Smooth muscle cell (in vitro differentiated cells): ENCODE data around the gene TTYH3. TPM values are rescaled to one million over a fixed set of nuclear protein-coding genes. Genes with fewer than 3 reads are reported as not detected.
A peak's percentile ranks its signal among the peaks of the same experiment; 100 is the strongest.

ENCODE experiments used
- DNase-seq: peaks from one replicate; lab custom pipeline; 2025; ENCODE audit not compliant: unreplicated experiment; lab: John Stamatoyannopoulos, UW
- H2AFZ ChIP-seq: fragments of 200-600 bp; sonication (generic); 2 replicates; pipeline ENCODE4 v1.6.0; 2016; ENCODE audit warnings: antibody characterized with exemption, low read depth, mild to moderate bottlenecking
- H3F3A ChIP-seq: fragments of 200-600 bp; sonication (generic); 2 replicates; pipeline ENCODE4 v1.6.0; 2017; ENCODE audit warnings: antibody characterized with exemption, low read depth
- H3K27ac ChIP-seq: fragments of 200-600 bp; sonication (generic); 2 replicates; pipeline ENCODE4 v1.5.1; 2016; ENCODE audit warnings: low read depth, mild to moderate bottlenecking
- H3K27me3 ChIP-seq: fragments of 200-600 bp; sonication (generic); 2 replicates; pipeline ENCODE4 v1.6.1; 2016; ENCODE audit warnings: low read depth, mild to moderate bottlenecking
- H3K36me3 ChIP-seq: fragments of 200-600 bp; sonication (generic); 2 replicates; pipeline ENCODE4 v1.5.1; 2016; ENCODE audit warnings: low read depth
- H3K4me1 ChIP-seq: fragments of 200-600 bp; sonication (generic); 2 replicates; pipeline ENCODE4 v1.5.1; 2016; ENCODE audit warnings: low read depth
- H3K4me2 ChIP-seq: fragments of 200-600 bp; sonication (generic); 2 replicates; pipeline ENCODE4 v1.6.0; 2016; ENCODE audit warnings: mild to moderate bottlenecking
- H3K4me3 ChIP-seq: fragments of 200-600 bp; sonication (generic); 2 replicates; pipeline ENCODE4 v1.5.1; 2016; ENCODE audit warnings: mild to moderate bottlenecking
- H3K79me2 ChIP-seq: fragments of 200-600 bp; sonication (generic); 2 replicates; pipeline ENCODE4 v1.6.0; 2016; ENCODE audit warnings: low read depth, mild to moderate bottlenecking
- H3K9ac ChIP-seq: fragments of 200-600 bp; sonication (generic); 2 replicates; pipeline ENCODE4 v1.6.0; 2016; ENCODE audit warnings: low read depth
- H3K9me3 ChIP-seq: fragments of 200-600 bp; sonication (generic); replicated peaks from 2 replicates; pipeline ENCODE4 v1.5.1; 2016; ENCODE audit warnings: low read depth
- H4K20me1 ChIP-seq: fragments of 200-600 bp; sonication (generic); 2 replicates; pipeline ENCODE4 v1.6.0; 2016; ENCODE audit warnings: low read depth
- WGBS: methylation state at CpG from one replicate; pipeline ENCODE4 v1.1.7; 2016; ENCODE audit warnings: low lambda C conversion rate; 5-methylcytosine and 5-hydroxymethylcytosine counted together
- polyA plus RNA-seq: library from polyadenylated mRNA; unstranded; fragments of >200 nt; fragmentation: Nextera tagmentation; extraction: Ambion mirVana; gene quantifications from 2 replicates; pipeline ENCODE4 v1.2.1, GENCODE V29; 2016
- total RNA-seq: library from RNA; depleted of rRNA; stranded (reverse); fragments of >200 nt; gene quantifications from 2 replicates; pipeline ENCODE4 v1.2.3, GENCODE V29; 2014
- TF ChIP-seq, protein P1 (sequence below): fragments of 200-600 bp; sonication (generic); IDR thresholded peaks from 2 replicates; pipeline ENCODE4 v1.5.1; 2017; ENCODE audit warnings: borderline replicate concordance, mild to moderate bottlenecking, antibody characterized with exemption; ENCODE audit not compliant: insufficient read depth, poor library complexity, severe bottlenecking

Gene TTYH3
- total and polyA plus RNA-seq, 2 experiments from 2014 or later = 51.5 to 179 TPM

DNA sequence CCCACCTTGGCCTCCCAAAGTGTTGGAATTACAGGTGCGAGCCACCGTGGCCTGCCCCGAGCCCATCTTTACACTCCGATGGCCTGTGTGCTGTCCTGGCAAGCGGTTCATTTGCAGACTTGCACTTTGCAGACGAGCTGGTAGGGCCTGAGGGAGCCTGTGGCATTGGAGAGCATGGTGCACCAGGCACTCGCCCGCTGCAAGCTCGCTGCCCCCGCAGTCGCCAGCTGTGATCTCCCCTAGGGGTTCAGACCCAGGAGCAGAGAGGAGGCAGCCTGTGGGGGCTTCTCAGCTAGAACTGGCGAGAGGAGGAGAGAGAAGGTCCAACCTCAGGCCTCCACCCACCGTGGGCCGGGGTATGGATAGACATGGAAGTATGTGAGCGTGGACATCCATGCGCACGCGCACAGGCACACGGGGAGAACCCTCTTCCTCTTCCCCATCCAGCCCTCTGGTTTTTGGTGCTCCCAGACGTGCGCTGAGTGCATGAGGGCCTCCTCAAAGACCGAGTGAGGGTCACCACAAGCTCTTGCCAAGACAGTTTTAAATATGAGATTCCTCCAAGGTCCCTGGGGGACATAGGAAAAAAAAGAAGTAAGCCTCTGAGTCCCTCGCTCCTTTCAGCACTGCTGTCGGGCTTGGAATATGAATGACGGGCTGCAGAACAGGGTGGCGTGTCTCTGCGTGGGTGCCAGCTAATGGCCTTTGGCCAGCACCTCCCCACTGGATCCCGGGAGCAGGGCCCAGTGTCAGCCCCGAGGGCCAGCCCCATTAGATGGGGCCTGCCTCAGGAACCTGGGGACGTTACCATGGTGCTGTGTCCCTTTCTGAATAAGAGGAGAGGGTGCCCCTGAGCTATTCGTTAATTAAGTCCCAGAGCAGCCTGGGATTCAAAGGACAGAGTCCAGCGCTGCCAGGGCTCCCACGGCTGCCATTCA, 15.1 kb upstream of the TTYH3 start:
- Histone ChIP-seq H3K9ac (no peak overlapping the region), H3K27ac (no peak overlapping the region), H3K4me2 (peak overlapping the region; percentile 8), H3F3A (peaks cover 7% of the 10 kb centered on the region), H4K20me1 (no peaks in the 10 kb centered on the region), H3K9me3 (no peaks in the 10 kb centered on the region), H2AFZ (no peak overlapping the region), H3K27me3 (no peaks in the 10 kb centered on the region), H3K4me3 (no peak overlapping the region), H3K79me2 (no peaks in the 10 kb centered on the region), H3K4me1 (peaks cover 16% of the 10 kb centered on the region), H3K36me3 (no peaks in the 10 kb centered on the region)
- WGBS = 85% methylated on average over 33 of the region's 33 CpGs
- DNase-seq = no peak
- TF ChIP-seq, protein P1, sequence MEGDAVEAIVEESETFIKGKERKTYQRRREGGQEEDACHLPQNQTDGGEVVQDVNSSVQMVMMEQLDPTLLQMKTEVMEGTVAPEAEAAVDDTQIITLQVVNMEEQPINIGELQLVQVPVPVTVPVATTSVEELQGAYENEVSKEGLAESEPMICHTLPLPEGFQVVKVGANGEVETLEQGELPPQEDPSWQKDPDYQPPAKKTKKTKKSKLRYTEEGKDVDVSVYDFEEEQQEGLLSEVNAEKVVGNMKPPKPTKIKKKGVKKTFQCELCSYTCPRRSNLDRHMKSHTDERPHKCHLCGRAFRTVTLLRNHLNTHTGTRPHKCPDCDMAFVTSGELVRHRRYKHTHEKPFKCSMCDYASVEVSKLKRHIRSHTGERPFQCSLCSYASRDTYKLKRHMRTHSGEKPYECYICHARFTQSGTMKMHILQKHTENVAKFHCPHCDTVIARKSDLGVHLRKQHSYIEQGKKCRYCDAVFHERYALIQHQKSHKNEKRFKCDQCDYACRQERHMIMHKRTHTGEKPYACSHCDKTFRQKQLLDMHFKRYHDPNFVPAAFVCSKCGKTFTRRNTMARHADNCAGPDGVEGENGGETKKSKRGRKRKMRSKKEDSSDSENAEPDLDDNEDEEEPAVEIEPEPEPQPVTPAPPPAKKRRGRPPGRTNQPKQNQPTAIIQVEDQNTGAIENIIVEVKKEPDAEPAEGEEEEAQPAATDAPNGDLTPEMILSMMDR = no peak

DNA sequence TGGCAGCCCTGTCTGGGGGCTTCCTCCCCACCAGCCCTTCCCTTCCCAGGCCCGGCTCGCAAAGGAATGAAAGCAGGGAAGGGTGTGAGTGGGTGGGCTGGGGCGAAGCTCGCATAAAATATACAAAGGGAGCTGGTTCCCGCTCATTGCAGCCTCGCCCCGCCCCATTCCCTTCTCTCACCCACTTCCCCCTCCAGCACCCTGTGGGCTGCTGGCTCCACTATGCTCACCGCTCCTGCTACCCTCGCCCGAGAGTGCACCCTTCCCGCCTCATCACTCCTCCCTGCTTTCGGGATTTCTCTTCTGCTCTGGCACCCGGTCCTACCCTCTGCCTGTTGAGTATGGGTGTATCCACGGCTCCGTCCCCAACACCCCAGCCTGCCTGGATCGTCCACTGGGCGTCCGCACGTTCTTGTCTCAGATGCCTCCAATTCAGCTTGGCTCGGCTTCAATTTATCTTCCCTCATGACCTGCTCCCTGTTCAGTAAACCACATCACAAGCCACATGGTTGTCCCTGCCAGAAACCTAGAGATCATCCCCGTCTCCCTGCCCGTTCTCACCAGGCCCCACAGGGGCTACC, 14.4 kb upstream of the TTYH3 start:
- H3K4me2 ChIP-seq = peak overlapping the region; percentile 8
- no peak overlapping the region for H3K9ac ChIP-seq
- WGBS = 45% methylated on average over 22 of the region's 22 CpGs

GRCh38 chr7:2619116-2619515, 12.7 kb upstream of the TTYH3 start:
- WGBS = 65% methylated on average over 9 of the region's 9 CpGs
- Histone ChIP-seq H3K36me3 (no peaks in the 10 kb centered on the region), H4K20me1 (no peaks in the 10 kb centered on the region), H3K27me3 (no peaks in the 10 kb centered on the region), H3K9me3 (no peaks in the 10 kb centered on the region), H3K79me2 (no peaks in the 10 kb centered on the region), H3K4me2 (no peak overlapping the region), H3K4me3 (no peak overlapping the region), H3K27ac (peak overlapping the region; percentile 14), H3F3A (peaks cover 9% of the 10 kb centered on the region), H3K9ac (no peak overlapping the region), H3K4me1 (peaks cover 21% of the 10 kb centered on the region), H2AFZ (no peak overlapping the region)
- TF ChIP-seq, protein P1 = no peak
- no peak for DNase-seq

More for the DNA sequence above, 14.4 kb upstream of the TTYH3 start:
- Histone ChIP-seq H3K36me3 (no peaks in the 10 kb centered on the region), H3K4me3 (no peak overlapping the region), H3K79me2 (no peaks in the 10 kb centered on the region), H3K9me3 (no peaks in the 10 kb centered on the region), H3F3A (peaks cover 12% of the 10 kb centered on the region), H4K20me1 (no peaks in the 10 kb centered on the region), H2AFZ (no peak overlapping the region), H3K27me3 (no peaks in the 10 kb centered on the region), H3K4me1 (peaks cover 21% of the 10 kb centered on the region), H3K27ac (no peak overlapping the region)
- DNase-seq = no peak
- TF ChIP-seq, protein P1 = no peak
